Stimulated activated CD8-positive, alpha-beta memory T cell treated with anti-CD3 and anti-CD28 coated beads, Interleukin-7, amount 100 ng/mL, for 1 hour (primary cell): ENCODE measurements around the gene FAM234A.

Experiments
- DNase-seq, 2 donors: peaks; one replicate each; pipeline ENCODE4 v3.0.0-alpha.2; 2020; ENCODE audit warnings: low read depth in 2 of 2

The FAM234A gene

DNA sequence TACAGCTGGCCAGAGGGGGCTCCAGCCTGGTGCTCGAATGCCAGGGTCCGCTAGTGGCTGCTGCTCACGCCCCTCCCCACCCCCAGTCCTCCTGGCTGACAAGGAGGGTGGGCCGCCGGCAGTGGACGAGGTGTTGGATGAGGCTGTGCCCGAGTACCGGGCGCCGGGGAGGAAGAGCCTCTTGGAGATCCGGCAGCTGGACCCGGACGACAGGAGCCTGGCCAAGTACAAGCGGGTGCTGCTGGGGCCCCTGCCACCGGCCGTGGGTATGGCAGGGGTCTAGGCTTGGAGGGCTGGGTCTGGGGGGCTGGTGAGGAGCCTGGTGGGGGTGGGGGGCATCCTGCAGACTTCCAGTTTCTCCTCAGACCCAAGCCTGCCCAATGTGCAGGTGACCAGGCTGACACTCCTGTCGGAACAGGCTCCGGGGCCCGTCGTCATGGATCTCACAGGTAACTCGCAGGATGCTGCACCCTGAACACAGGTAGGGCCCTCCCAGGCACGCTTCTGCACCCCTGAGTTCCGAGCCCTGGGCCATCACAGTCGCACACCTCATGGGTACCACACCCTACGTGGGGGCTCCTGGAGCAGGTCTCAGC lies 47.1 kb downstream of the FAM234A start:
- no peak for DNase-seq

DNA sequence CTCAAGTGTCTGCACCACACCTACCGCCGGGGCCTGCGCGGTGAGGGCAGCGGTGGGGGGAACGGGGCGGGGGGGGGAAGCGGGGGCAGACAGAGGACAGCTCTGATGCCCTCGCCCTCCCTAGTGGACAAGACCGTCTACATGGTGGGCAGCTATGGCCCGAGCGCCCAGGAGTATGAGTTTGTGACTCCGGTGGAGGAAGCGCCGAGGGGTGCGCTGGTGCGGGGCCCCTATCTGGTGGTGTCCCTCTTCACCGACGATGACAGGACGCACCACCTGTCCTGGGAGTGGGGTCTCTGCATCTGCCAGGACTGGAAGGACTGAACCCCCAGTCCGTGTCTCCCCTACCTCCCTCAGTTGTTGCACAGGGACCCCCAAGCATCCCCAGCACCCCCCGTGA lies 47.9 kb downstream of the FAM234A start:
- no peak for DNase-seq

DNA sequence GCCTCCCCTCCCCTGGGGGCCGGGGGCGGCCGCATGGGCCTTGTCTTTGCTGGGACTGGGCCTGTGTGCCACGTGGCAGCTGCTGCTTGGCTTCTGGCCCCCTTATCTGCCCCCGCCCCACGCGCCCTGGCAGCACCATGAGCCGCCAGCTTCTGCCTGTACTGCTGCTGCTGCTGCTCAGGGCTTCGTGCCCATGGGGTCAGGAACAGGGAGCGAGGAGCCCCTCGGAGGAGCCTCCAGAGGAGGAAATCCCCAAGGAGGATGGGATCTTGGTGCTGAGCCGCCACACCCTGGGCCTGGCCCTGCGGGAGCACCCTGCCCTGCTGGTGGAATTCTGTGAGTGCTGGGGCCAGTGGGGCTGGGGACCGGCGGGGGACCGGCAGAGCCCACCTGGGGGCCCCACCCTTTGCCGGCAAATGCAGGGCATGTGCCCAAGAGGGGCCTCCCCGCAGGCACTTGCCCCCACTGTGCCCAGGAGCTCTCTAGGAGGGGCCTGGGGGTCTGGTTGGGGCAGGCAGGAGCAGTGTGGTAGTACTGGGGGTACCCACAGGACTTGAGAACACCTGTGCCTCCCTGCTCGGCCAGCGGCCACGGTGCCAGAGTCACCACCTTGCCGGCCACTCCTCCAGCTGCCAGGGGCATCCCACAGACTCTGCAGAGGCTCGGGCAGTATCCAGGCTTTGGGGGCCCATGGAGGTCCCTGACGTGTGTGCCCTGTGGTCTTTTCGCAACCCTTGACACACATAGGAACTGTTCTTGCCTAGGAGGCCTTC lies 48.6 kb downstream of the FAM234A start, which contains the start of gene PDIA2:
PDIA2 (plus strand) TSS at position 132 of the 773 bp plus-strand sequence; CDS start at position 138, 6 bp downstream.
- no peak for DNase-seq

DNA sequence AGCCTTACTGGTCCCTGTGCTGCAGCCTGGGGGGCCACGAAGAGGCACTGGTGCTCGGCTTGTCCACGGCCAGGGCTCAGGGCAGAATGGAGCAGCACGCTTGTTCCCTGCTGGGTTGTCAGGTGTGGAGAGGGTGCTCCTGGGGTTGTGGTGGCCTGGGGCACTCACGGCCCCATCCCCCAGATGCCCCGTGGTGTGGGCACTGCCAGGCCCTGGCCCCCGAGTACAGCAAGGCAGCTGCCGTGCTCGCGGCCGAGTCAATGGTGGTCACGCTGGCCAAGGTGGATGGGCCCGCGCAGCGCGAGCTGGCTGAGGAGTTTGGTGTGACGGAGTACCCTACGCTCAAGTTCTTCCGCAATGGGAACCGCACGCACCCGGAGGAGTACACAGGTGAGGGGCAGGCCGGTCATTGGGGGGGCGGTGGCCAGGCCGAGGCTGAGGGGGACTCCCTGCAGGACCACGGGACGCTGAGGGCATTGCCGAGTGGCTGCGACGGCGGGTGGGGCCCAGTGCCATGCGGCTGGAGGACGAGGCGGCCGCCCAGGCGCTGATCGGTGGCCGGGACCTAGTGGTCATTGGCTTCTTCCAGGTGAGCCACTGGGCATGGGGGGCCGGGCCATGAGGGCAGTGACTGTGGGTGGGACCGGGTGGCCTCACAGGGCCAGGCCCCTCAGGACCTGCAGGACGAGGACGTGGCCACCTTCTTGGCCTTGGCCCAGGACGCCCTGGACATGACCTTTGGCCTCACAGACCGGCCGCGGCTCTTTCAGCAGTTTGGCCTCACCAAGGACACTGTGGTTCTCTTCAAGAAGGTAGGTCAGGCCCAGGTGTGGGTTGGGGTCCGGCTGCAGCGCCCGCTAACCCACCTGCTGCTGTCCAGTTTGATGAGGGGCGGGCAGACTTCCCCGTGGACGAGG lies 49.8 kb downstream of the FAM234A start:
- no peak for DNase-seq

DNA sequence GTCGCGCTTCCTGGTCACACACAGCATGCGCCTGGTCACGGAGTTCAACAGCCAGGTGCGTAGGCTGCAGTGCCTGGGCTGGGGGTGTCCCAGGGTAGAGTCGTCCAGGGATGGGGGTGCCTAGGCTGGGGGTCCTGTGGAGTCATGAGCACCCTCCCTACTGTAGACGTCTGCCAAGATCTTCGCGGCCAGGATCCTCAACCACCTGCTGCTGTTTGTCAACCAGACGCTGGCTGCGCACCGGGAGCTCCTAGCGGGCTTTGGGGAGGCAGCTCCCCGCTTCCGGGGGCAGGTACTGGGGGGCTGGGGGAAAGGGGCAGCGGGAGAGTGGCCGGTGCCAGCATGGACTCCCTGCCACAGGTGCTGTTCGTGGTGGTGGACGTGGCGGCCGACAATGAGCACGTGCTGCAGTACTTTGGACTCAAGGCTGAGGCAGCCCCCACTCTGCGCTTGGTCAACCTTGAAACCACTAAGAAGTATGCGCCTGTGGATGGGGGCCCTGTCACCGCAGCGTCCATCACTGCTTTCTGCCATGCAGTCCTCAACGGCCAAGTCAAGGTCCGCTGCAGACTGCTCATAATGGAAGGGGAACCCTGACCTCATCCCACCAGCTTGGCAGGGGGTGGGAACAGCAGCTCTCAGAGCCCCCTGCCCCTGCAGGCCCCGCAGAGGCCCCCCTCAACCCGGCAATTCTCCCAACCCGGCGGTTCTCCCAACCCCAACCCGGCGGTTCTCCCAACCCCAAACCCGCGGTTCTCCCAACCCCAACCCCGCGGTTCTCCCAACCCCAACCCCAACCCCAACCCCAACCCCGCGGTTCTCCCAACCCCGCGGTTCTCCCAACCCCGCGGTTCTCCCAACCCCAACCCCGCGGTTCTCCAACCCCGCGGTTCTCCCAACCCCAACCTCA lies 50.8 kb downstream of the FAM234A start:
- DNase-seq: no peak

DNA sequence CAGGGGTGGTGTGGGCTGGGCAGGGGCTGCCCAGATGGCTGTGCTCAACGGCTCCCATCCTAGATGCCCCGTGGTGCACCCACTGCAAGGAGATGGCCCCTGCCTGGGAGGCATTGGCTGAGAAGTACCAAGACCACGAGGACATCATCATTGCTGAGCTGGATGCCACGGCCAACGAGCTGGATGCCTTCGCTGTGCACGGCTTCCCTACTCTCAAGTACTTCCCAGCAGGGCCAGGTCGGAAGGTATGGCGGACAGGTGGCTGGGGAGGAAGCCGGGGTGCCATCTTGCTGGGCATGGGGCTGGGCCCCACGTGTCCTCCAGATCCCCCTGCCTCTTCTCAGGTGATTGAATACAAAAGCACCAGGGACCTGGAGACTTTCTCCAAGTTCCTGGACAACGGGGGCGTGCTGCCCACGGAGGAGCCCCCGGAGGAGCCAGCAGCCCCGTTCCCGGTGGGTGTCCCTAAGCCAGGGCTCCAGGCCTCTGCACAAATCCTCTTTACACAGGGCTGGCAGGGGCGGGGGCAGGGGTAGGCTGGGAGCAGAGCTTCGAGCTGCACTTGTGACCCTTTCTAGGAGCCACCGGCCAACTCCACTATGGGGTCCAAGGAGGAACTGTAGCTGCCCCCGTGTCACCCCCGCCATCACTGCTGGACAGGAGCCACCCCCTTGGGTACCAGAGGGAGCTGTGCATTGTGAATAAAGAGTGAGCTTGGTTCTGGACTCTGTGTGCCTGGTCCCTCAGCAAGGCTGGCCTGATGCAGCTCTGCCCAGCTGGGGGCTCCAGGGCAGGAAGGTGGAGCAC lies 52.1 kb downstream of the FAM234A start:
- DNase-seq: no peak

DNA sequence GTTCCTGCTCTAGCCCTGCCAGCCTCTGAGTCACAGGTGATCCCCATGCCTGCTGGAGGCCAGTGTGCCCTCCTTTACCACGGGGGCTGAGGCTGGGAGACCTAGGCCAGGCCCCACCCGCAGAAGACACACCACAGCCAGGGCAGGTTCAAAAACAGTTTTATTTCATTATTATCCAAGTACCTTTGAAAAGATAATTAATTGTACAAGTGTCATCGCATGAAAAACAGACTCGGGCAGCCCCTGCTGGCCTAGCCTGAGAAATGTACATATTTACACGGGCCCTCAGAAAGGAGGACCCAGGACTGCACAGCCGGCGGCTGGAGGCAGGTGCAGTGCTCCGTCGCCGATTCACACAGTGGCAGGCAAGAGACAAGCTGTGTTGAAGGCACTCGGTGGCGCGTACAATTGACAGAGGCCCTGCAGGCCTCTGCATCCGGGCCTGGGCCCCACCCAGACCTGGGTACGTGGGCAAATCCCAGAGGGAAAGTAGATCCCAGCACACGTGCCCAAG lies 52.7 kb downstream of the FAM234A start:
- no peak for DNase-seq

DNA sequence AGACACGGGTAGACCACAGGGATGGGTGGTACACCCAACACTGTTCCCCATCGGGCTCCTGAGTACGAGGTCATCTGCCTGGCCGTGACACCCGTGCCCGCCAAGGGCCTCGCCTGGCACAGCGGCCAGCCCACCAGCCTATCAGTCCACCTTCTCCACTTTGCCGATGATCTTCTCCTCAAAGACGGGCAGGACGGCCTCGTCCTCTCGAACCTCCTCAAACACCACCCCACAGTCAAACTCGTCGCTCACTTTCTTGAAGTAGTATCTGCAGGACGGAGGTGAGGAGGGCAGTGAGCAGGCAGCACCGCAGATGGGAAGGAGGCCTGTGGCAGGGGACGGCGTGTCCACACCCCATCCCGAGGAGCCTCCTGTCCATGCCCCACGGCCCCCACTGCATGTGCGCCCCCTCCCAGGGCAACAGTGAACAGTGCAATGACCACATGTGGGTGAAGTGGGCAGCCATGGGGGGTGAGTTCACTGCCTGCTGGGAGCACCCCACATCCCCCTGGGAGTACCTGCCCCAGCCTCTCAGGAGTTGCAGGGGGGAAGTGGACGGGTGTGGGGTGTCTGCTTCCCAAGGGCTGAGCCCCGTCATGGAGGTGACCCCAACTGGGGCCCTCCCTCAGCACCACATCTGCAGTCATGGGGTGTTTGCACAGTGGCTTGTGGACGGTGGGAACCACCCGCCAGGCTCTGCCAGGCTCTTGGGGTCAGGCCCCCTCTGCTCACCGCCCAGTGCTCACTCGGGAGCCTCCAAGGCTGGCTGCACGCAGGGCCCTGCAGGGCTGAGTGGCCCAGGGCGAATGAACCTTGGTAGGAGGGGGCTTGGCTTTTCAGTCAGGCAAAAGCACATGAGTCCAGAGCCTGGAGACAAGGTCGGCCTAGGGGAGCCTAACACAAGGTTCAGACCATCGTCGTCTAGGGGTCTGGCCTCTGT lies 53.6 kb downstream of the FAM234A start:
- DNase-seq: no peak

DNA sequence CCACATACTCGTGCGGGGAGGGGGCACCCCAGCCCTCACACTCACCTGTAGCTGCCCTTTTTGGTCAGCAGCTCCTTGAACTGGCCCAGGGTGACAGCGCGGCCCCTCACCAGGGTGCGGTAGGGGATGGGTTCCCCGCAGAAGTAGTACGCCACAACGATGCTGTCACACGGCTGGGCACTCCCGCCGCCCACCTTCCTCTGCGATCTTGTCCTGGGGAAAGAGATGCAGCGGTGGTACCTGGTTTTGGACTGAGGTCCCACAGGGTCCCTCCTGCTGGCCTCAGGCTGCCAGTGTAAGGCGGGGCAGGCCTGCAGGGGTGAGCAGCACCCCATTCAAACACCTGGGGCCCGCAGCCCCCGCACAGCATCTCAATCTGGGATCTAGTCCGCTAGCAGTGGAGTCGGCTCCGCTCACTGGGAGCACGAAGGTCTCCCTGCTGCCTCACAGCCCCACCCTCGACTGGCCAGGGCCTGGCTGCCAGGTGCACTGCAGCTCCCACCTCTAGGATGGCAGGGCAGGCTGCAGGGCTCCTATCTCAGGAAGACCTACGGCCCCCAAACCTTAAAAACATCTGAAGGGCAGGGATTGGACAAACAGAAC lies 54.9 kb downstream of the FAM234A start:
- DNase-seq: no peak

DNA sequence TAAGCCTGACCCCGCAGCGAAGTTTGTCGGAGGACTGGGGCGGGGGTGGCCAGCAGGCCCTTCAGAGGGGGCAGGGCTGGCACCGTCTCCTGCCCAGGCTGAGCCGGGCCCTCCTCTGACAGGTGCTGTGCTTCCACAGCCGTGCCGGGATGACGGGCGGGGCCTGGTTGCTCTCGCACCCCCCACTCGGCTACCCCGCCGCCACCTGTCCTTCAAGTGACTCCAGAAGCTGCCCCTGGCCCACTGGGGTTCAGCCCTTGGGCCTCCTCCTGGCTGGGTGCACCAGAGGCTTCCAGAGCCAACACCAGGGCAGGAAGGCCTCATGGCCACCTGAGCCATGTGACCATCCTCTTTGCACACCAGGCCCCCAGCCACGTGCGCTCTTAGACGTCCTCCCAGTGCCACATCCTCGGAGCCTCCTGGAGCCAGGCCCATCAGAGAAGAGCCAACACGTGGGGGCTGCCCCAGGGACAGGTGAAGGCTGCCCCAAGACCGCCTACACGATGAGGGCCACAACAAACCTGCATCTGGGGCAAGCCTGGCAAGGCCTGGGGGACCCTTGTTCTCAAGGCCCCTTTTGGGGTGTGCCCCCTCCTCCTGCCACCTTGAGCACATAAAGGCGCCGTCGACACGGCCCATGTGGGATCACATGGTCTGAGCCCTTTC lies 55.5 kb downstream of the FAM234A start:
- DNase-seq: no peak

DNA sequence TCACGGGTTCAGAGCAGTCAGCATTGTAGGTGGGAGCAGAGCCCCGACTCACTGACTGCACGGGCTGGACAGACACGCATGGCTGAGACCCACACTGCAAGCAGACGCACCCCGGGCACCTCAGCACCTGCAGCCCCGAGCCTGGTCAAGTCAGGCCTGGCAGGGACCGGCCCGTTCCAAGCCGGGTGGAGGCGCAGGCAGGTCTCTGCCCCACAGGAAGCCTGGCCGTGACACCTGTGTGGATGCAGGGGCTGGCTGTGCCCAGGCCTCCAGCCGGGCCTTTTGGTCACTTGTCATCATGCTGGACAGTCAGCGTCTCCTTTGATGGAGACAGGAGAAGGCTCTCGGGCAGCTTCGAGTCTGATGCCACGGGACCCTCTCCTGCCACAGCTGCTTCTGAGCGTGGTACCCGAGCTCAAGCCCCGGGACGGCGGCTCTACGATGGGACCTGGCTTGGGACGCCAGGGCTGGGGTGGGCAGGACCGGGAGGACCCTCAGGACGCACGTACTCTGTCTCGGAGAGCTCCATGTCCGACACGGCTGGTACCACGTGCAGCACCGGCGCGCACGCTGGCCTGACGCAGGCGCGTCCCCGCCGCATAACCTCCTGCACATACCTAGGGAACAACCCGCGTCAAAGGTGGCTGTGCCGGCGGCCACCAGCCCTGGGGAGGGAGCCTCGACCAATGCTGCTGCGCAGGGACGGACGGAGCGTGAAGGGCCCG lies 56.2 kb downstream of the FAM234A start:
- DNase-seq: no peak

DNA sequence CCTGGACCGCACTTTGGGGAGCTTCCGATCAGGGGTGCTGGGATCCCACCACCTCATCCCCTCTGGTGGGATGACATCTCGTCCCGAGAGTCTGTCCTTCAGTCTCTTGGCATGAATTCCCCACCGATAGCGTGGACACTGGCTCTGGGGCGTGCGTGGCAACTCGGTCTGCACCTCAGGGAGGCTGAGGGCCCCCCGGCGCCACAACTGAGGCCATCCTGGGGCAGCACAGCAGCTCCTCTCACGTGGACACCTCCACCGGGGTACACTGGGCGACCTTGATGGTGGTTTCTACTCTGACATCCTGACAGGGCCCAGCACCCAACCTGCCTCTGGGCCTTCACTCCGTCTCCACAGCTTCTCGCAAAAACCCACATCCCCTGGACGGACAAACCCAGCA lies 56.9 kb downstream of the FAM234A start:
- no peak for DNase-seq

DNA sequence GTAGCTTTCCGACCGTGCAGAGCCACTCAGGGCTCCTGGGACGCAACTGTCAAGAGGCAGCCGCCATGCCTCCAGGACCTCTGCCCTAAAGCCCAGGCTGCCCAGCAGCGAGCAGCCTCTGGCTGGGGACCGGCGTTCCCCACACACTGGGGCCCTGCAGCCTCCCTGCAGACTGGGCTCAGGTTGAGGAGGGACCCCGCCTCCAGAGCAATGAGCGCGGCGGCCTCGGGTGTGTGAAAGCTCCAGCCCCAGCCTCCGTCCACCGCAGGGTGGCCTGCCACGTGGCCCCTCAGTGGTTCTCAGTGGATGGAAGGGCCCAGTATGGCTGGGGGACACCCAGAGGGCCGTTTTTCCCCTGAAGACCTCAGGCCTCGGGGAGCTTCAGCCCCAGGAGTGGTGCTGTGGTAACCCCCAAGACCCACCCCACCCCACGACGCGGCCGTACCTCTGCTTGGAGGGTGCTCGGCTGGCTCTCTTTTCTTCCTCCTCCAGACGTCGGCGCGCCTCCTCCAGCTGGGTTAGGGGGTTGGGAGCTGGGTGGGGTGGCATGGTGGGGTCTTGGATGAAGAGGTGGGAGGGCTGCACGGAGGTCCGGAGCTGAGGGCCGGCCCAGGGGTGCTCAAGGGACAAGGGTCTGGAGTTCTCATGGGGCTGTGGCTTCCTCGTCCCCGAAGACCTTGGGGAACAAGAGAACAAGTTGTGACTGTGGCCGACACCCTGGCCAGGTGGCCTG lies 58.6 kb downstream of the FAM234A start:
- no peak for DNase-seq

DNA sequence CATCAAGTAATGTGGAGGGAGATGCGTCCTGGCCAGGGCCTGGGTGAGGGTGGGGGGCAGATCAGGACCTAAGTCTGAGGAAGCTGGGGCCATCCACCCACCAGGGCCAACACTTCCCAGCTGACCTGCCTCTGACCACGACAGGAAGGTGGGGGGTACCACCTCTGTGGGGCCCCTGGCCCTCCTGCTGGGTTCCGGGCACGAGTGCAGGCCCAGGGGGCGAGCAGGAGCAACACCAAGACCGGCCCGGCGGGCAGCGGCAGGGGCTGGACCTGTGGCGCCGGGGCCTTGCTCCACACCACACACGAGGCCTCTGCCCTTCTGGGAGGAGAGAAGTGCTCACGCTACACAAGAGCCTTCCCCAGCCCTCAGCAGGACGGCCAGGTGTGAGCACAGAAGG lies 61.7 kb downstream of the FAM234A start:
- no peak for DNase-seq

DNA sequence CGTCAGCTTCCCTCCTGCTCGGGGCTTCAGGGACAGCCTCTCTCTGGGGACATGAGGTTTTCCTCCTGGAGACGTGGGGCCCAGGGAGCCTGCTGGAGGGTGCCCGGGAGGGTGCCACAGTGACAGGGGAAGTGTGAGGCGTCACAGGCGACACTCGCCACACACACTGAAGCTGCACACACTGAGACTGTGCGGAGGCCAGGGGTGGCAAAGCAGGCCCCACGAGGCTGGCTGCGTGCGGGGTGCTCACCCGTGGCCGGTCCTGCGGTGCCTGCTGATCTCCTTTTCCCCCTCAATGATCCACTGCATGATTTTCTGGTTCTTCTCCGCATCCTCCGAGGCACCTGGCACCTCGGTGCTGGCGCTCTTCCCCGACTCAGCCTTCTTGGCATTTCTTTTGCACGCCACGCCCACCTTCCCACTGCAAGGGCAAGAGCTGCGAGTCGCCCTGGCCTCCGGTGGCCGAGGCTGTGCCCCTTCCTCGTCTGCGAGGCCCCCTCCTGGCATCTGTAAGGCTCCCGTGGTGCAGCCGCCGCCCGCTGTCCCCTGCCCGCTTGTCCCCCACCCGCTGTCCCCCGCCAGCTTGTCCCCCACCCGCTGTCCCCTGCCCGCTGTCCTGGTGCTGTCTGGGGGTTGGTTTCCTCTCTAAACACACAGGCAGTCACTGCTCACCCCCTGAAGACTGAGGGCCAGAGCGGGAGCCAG lies 62.3 kb downstream of the FAM234A start:
- DNase-seq: no peak

DNA sequence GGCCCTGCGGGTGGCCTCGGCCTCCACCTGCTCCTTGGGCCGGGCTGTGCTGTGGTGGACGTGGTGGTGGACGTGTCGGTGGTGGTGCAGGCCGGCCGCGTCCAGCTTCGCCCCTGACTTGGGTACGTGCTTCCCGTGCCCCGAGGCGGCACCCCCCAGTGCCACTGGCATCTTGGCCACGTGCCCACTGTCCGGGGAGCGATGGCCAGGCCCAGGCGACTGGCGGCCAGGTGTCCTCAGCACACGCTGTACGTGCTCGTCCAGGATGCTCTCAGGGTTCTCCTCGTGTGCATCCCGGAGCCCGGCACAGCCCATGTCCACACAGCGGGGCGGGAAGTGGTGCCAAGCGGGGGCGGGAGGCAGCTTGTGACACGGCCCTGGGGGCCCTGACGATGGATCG lies 63.2 kb downstream of the FAM234A start:
- DNase-seq: no peak
